Stimulated activated CD8-positive, alpha-beta memory T cell treated with anti-CD3 and anti-CD28 coated beads, Interleukin-12 subunit alpha, Interleukin-12 subunit beta, amount 100 ng/mL, for 1 hour (primary cell): ENCODE measurements around the gene MOCS1.

ENCODE experiments used
- DNase-seq: peaks from one replicate; pipeline ENCODE4 v3.0.0-alpha.2; 2020; ENCODE audit warnings: low read depth

The MOCS1 gene

GRCh38 chr6:39876111-39876510 is 58.2 kb downstream of the MOCS1 start:
- no peak for DNase-seq

GRCh38 chr6:39873439-39873838 is 60.8 kb downstream of the MOCS1 start:
- DNase-seq, result no peak

- DNase-seq, result no peak
These were observed 63.3 kb downstream of the MOCS1 start for GRCh38 chr6:39870950-39871349.

- DNase-seq, result no peak
These were observed 66.7 kb downstream of the MOCS1 start for GRCh38 chr6:39867592-39867991.

- DNase-seq, result peak; percentile 27
These were observed 69.0 kb downstream of the MOCS1 start for GRCh38 chr6:39865011-39865888.

GRCh38 chr6:39861663-39862062 is 72.6 kb downstream of the MOCS1 start:
- no peak for DNase-seq

GRCh38 chr6:39859025-39859424 is 75.2 kb downstream of the MOCS1 start:
- no peak for DNase-seq

GRCh38 chr6:39855356-39855995 is 78.8 kb downstream of the MOCS1 start:
- no peak for DNase-seq
